ENCODE measurements around the gene EHD1. TPM values are rescaled to one million over a fixed set of nuclear protein-coding genes. Genes with fewer than 3 reads are reported as not detected.

EHD1 gene
- total and polyA plus RNA-seq, 9 of the 15 experiments (the other 6 are each of a cell fraction or from before 2014, with no cell fraction given): 0.46 to 65.0 (median 16.4) TPM

GRCh38 chr11:64810271-64810890 is 68.0 kb downstream of the EHD1 start, which contains the start of gene MEN1 (continued):
- TF ChIP-seq CEBPZ (IDR thresholded peaks at IDR 0.05; ENCODE audit: borderline replicate concordance, low read depth, low read length): no peak
- TF ChIP-seq SP2 (IDR thresholded peaks at IDR 0.05; ENCODE audit: extremely low read depth, low read depth, low read length, poor library complexity, severe bottlenecking): no peak
- no peak for TF ChIP-seq SMARCC2 (IDR thresholded peaks at IDR 0.05; ENCODE audit: low read depth)
- no peak for TF ChIP-seq ZNF561 (CRISPR knock-in tag; conservative IDR thresholded peaks at IDR 0.05)
- peak; percentile 37 for TF ChIP-seq POLR2B (IDR thresholded peaks at IDR 0.05; ENCODE audit: low read depth, partially characterized antibody)
- TF ChIP-seq ZFP36 (IDR thresholded peaks at IDR 0.05; ENCODE audit: low read depth, low read length, partially characterized antibody): no peak
- TF ChIP-seq SMAD3 (CRISPR knock-in tag; conservative IDR thresholded peaks at IDR 0.05): no peak
- TF ChIP-seq HMG20A (CRISPR knock-in tag; conservative IDR thresholded peaks at IDR 0.05): no peak
- no peak for TF ChIP-seq FOXK2 (conservative IDR thresholded peaks at IDR 0.05 in 1 of 2, IDR thresholded peaks at IDR 0.05 in 1 of 2; ENCODE audit: low read depth in 2 of 2)
- no peak for TF ChIP-seq GTF2B (IDR thresholded peaks at IDR 0.05; ENCODE audit: extremely low read depth, insufficient read length)
- no peak for TF ChIP-seq ZNF224 (CRISPR knock-in tag; IDR thresholded peaks at IDR 0.05)
- peak; percentile 68 for TF ChIP-seq POLR2A (conservative IDR thresholded peaks at IDR 0.05)
- no peak for TF ChIP-seq MYNN (IDR thresholded peaks at IDR 0.05)
- TF ChIP-seq MYNN (CRISPR knock-in tag; IDR thresholded peaks at IDR 0.05): 0 out of 2 replicates have a peak, but pooled peaks have one; percentile 27
- no peak for TF ChIP-seq CHAMP1 (IDR thresholded peaks at IDR 0.05)
- peak; percentile 95 for TF ChIP-seq ELF1 (tag; IDR thresholded peaks at IDR 0.05)
- 0 out of 2 replicates have a peak, but pooled peaks have one; percentile 57 for TF ChIP-seq E2F3 (CRISPR knock-in tag; IDR thresholded peaks at IDR 0.05)
- peak; percentile 42 for TF ChIP-seq ARID4B (CRISPR knock-in tag; IDR thresholded peaks at IDR 0.05)

Measured in K562 (cell line).